HCT116 (cell line): Measurements from ENCODE around the gene INTS14. TPM values are rescaled to one million over a fixed set of nuclear protein-coding genes. Genes with fewer than 3 reads are reported as not detected.

Experiments used
- ATAC-seq: fragments of 200-7000 bp; cut with Tn5 transposase; 2 replicates; pipeline ENCODE4 v1.9.1; 2020; ENCODE audit warnings: mild to moderate bottlenecking, moderate library complexity
- BruUV-seq: library from RNA; stranded (reverse); fragments of 400-500 nt; replicated peaks from 2 replicates; lab custom pipeline; 2021; lab: Mats Ljungman, UMichigan
- CTCF ChIA-PET: fragments of 300-600 bp; sonication (Branson Sonifier 250); formaldehyde crosslinking; loops from one replicate; lab custom pipeline; 2021; ENCODE audit warnings: antibody characterized with exemption; lab: Charles Lee
- POLR2A ChIA-PET: fragments of 300-600, 350-600 bp; sonication (Branson Sonifier 250); formaldehyde crosslinking; loops from one replicate; lab custom pipeline; 2021; ENCODE audit warnings: antibody characterized with exemption; lab: Charles Lee
- RAD21 ChIA-PET, 2 experiments: fragments of 300-600 bp; sonication (Branson Sonifier 250); formaldehyde crosslinking; loops; one replicate each; lab custom pipeline; 2023; ENCODE audit warnings: low total read pairs in 2 of 2; ENCODE audit not compliant: uncharacterized antibody in 2 of 2, unreplicated experiment in 2 of 2, low non-redundant PET in 1 of 2; lab: Charles Lee
- DNase-seq: peaks from one replicate; pipeline ENCODE4 v3.0.0-alpha.2; 2010; ENCODE audit warnings: low read depth, low spot score
- H2AFZ ChIP-seq: fragments of 200-600 bp; shearing (Covaris generic), sonication (generic); 2 replicates; pipeline ENCODE4 v1.6.1; 2017; ENCODE audit warnings: low read depth, mixed run types, mixed read lengths, antibody characterized with exemption, low read length; ENCODE audit not compliant: poor library complexity, severe bottlenecking
- H3K27ac ChIP-seq: 2 replicates; pipeline ENCODE4 v1.5.1; 2012; ENCODE audit warnings: low read depth, low read length
- H3K27me3 ChIP-seq: fragments of 200-600 bp; sonication (generic); 2 replicates; pipeline ENCODE4 v1.6.1; 2016; ENCODE audit warnings: mixed run types, low read length, mixed read lengths; ENCODE audit not compliant: insufficient read depth
- H3K36me3 ChIP-seq, 2 experiments: fragments of 200-500 bp in 1 of 2; fragments of 200-600 bp in 1 of 2; sonication (Bioruptor generic) in 1 of 2; sonication (generic) in 1 of 2; 2 replicates each; pipeline versions ENCODE4 v1.5.1 to v1.6.1; 2014 to 2016; ENCODE audit warnings: low read length in 2 of 2, inconsistent platforms in 1 of 2, mixed read lengths in 1 of 2, mixed run types in 1 of 2; ENCODE audit not compliant: insufficient read depth in 2 of 2, control insufficient read depth in 1 of 2
- H3K4me1 ChIP-seq, 2 experiments: fragments of 200-600 bp in 1 of 2; sonication (generic) in 1 of 2; 2 replicates each; pipeline versions ENCODE4 v1.5.1 to v1.6.1; 2012 to 2017; ENCODE audit warnings: low read length in 2 of 2, inconsistent platforms in 1 of 2, mild to moderate bottlenecking in 1 of 2, mixed read lengths in 1 of 2, mixed run types in 1 of 2, moderate library complexity in 1 of 2; ENCODE audit not compliant: insufficient read depth in 2 of 2, control insufficient read depth in 1 of 2
- H3K4me2 ChIP-seq: fragments of 200-600 bp; sonication (generic); 2 replicates; pipeline ENCODE4 v1.6.1; 2017; ENCODE audit warnings: mixed run types, low read length, mixed read lengths
- H3K4me3 ChIP-seq, 2 experiments: fragments of 200-600 bp in 1 of 2; sonication (generic) in 1 of 2; replicated peaks in 1 of 2; 2 replicates each; pipeline ENCODE4 v1.5.1; 2011 to 2016; ENCODE audit warnings: low read length in 2 of 2, control low read depth in 1 of 2, low read depth in 1 of 2, mild to moderate bottlenecking in 1 of 2, mixed read lengths in 1 of 2, mixed run types in 1 of 2
- H3K79me2 ChIP-seq: fragments of 200-600 bp; sonication (generic); 2 replicates; pipeline ENCODE4 v1.6.1; 2017; ENCODE audit warnings: mild to moderate bottlenecking, mixed run types, low read length, moderate library complexity, mixed read lengths; ENCODE audit not compliant: insufficient read depth
- H3K9ac ChIP-seq: fragments of 200-600 bp; sonication (generic); 2 replicates; pipeline ENCODE4 v1.6.1; 2016; ENCODE audit warnings: low read length, mixed read lengths
- H3K9me2 ChIP-seq: fragments of 200-600 bp; sonication (generic), shearing (Covaris generic); 2 replicates; pipeline ENCODE4 v1.6.1; 2017; ENCODE audit warnings: mixed run types, mild to moderate bottlenecking, moderate library complexity; ENCODE audit not compliant: insufficient read depth
- H3K9me3 ChIP-seq, 2 experiments: fragments of 200-500 bp in 1 of 2; fragments of 200-600 bp in 1 of 2; sonication (Bioruptor generic) in 1 of 2; sonication (generic) in 1 of 2; 2 replicates each; pipeline ENCODE4 v1.6.1; 2014 to 2017; ENCODE audit warnings: low read length in 2 of 2, mixed read lengths in 2 of 2, inconsistent platforms in 1 of 2, low read depth in 1 of 2, mild to moderate bottlenecking in 1 of 2, mixed run types in 1 of 2, moderate library complexity in 1 of 2; ENCODE audit not compliant: control insufficient read depth in 1 of 2, insufficient read depth in 1 of 2
- H4K20me1 ChIP-seq: fragments of 200-600 bp; sonication (generic), shearing (Covaris generic); 2 replicates; pipeline ENCODE4 v1.6.1; 2017; ENCODE audit warnings: mixed run types, mild to moderate bottlenecking, moderate library complexity; ENCODE audit not compliant: insufficient read depth
- ATF3 ChIP-seq: IDR thresholded peaks from 2 replicates; pipeline ENCODE4 v1.6.1; 2012
- CBX3 ChIP-seq: IDR thresholded peaks from 2 replicates; pipeline ENCODE4 v1.6.1; 2012; ENCODE audit warnings: low read depth
- CEBPB ChIP-seq: IDR thresholded peaks from 2 replicates; pipeline ENCODE4 v1.6.1; 2012; ENCODE audit warnings: low read depth
- EZH2 ChIP-seq: fragments of 200-600 bp; sonication (generic); IDR thresholded peaks from 2 replicates; pipeline ENCODE4 v1.6.1; 2017; ENCODE audit warnings: antibody characterized with exemption, mixed run types
- EZH2phosphoT487 ChIP-seq: fragments of 200-600 bp; IDR thresholded peaks from 2 replicates; pipeline ENCODE4 v1.6.1; 2018; ENCODE audit warnings: antibody characterized with exemption, borderline replicate concordance
- FOSL1 ChIP-seq: IDR thresholded peaks from 2 replicates; pipeline ENCODE4 v1.6.1; 2012; ENCODE audit warnings: low read depth
- MAX ChIP-seq: IDR thresholded peaks from 2 replicates; pipeline ENCODE4 v1.6.1; 2012
- POLR2A ChIP-seq: IDR thresholded peaks from 2 replicates; pipeline ENCODE4 v1.7.0; 2011; ENCODE audit warnings: borderline replicate concordance; ENCODE audit not compliant: insufficient read depth, insufficient read length; ENCODE audit errors: extremely low read depth
- POLR2AphosphoS5 ChIP-seq: IDR thresholded peaks from 2 replicates; pipeline ENCODE4 v1.6.1; 2011; ENCODE audit warnings: mild to moderate bottlenecking, low read depth, low read length, moderate library complexity
- REST ChIP-seq: IDR thresholded peaks from 2 replicates; pipeline ENCODE4 v1.6.1; 2012; ENCODE audit warnings: low read depth
- SRF ChIP-seq: IDR thresholded peaks from 2 replicates; pipeline ENCODE4 v1.6.1; 2012; ENCODE audit warnings: low read depth
- TCF7L2 ChIP-seq: IDR thresholded peaks from 2 replicates; pipeline ENCODE4 v1.7.0; 2011; ENCODE audit warnings: borderline replicate concordance, inconsistent platforms; ENCODE audit not compliant: insufficient read depth, insufficient read length; ENCODE audit errors: extremely low read depth
- YY1 ChIP-seq: IDR thresholded peaks from 2 replicates; pipeline ENCODE4 v1.6.1; 2011; ENCODE audit warnings: low read length, low read depth, moderate library complexity, mild to moderate bottlenecking; ENCODE audit not compliant: insufficient replicate concordance; ENCODE audit errors: extremely low read depth
- ZBTB33 ChIP-seq: IDR thresholded peaks from 2 replicates; pipeline ENCODE4 v1.6.1; 2011; ENCODE audit warnings: mild to moderate bottlenecking, low read length, moderate library complexity; ENCODE audit not compliant: insufficient replicate concordance; ENCODE audit errors: extremely low read depth
- ZFX ChIP-seq: fragments of 450-650 bp; IDR thresholded peaks from 2 replicates; pipeline ENCODE4 v1.6.1; 2017
- intact Hi-C: fragments of 100-400 bp; cut with micrococcal nuclease; formaldehyde crosslinking; loops from 2 replicates; pipeline ENCODE4 v1.10.0; 2022
- total RNA-seq: library from RNA; stranded (reverse); gene quantifications from one replicate; pipeline ENCODE4 v1.2.1, GENCODE V29; 2021; ENCODE audit not compliant: unreplicated experiment

Gene INTS14
- total RNA-seq, 1 experiment from 2014 or later: 50.1 TPM

- Histone ChIP-seq H3K9me3 (no peaks in the 10 kb centered on the region), H3K27ac (no peak overlapping the region), H3K36me3 (peaks cover 25 to 32% of the 10 kb centered on the region in 2 experiments; a peak in 3 of 4 replicates), H2AFZ (no peak overlapping the region), H3K79me2 (no peaks in the 10 kb centered on the region), H3K9me2 (no peaks in the 10 kb centered on the region), H3K4me3 (no peak overlapping the region), H3K9ac (no peak overlapping the region), H3K4me2 (no peak overlapping the region), H3K27me3 (no peaks in the 10 kb centered on the region), H3K4me1 (no peaks in the 10 kb centered on the region), H4K20me1 (no peaks in the 10 kb centered on the region)
- ChIA-PET POLR2A (no interaction called here), RAD21 (no interaction called here), CTCF (no interaction called here)
- TF ChIP-seq ATF3: no peak
- TF ChIP-seq CEBPB: no peak
- TF ChIP-seq YY1: no peak
- TF ChIP-seq POLR2AphosphoS5: no peak
- TF ChIP-seq SRF: no peak
- no peak for TF ChIP-seq POLR2A
- TF ChIP-seq REST: no peak
- TF ChIP-seq MAX: no peak
- TF ChIP-seq ZFX: no peak
- TF ChIP-seq TCF7L2: no peak
- no peak for TF ChIP-seq EZH2phosphoT487
- no peak for TF ChIP-seq ZBTB33
- no peak for TF ChIP-seq EZH2
- TF ChIP-seq FOSL1: no peak
- TF ChIP-seq CBX3: no peak
- ATAC-seq (no peak), DNase-seq (no peak)
- intact Hi-C loops: no loop called here
- no TSS peak for BruUV-seq
Observed at GRCh38 chr15:65569728-65570127, 41.2 kb downstream of the INTS14 start.
